ENCODE results near the gene MT1A. TPM values are rescaled to one million over a fixed set of nuclear protein-coding genes. Genes with fewer than 3 reads are reported as not detected.
A peak's percentile ranks its signal among the peaks of the same experiment; 100 is the strongest.
"Not testable (repeated sequence)": the region's sequence is repeated elsewhere in the genome, so short reads cannot be mapped to it uniquely, and the experiment has no call there.

Gene MT1A
- total RNA-seq, 1 experiment from 2014 or later, result not detected

- in situ Hi-C loops (cut with HindIII; ENCODE audit: low sequenced_read_pairs), result no loop called here
These were observed 29.5 kb upstream of the MT1A start for GRCh38 chr16:56608876-56609462.

GRCh38 chr16:56609463-56609921, 29.0 kb upstream of the MT1A start:
- in situ Hi-C loops (cut with HindIII; ENCODE audit: low sequenced_read_pairs), result no loop called here
- peak; percentile 52 for DNase-seq (ENCODE audit: low spot score)

More at GRCh38 chr16:56608876-56609462, 29.5 kb upstream of the MT1A start:
- peak; percentile 38 for DNase-seq (ENCODE audit: low spot score)

GRCh38 chr16:56610017-56610608, 28.4 kb upstream of the MT1A start:
- no peak for DNase-seq (ENCODE audit: low spot score)
- in situ Hi-C loops (cut with HindIII; ENCODE audit: low sequenced_read_pairs), result loop anchor here (5.0 kb wide), 1 partner anchor 42 kb away; the partner anchor contains the start of gene MT1B

- in situ Hi-C loops (cut with HindIII; ENCODE audit: low sequenced_read_pairs), result loop anchor here (5.0 kb wide), 1 partner anchor 42 kb away; the partner anchor contains the start of gene MT1B
- no peak for DNase-seq (ENCODE audit: low spot score)
These were observed 27.8 kb upstream of the MT1A start for GRCh38 chr16:56610609-56611111.

GRCh38 chr16:56611281-56611833, 27.1 kb upstream of the MT1A start:
- no peak for DNase-seq (ENCODE audit: low spot score)
- in situ Hi-C loops (cut with HindIII; ENCODE audit: low sequenced_read_pairs), result loop anchor here (5.0 kb wide), 1 partner anchor 41 kb away; the partner anchor contains the start of gene MT1B

GRCh38 chr16:56613706-56614105, 24.8 kb upstream of the MT1A start:
- DNase-seq (ENCODE audit: low spot score), result no peak
- in situ Hi-C loops (cut with HindIII; ENCODE audit: low sequenced_read_pairs), result loop anchor here (5.0 kb wide), 1 partner anchor 39 kb away; the partner anchor contains the start of gene MT1B

GRCh38 chr16:56614549-56614991, 23.9 kb upstream of the MT1A start:
- in situ Hi-C loops (cut with HindIII; ENCODE audit: low sequenced_read_pairs), result loop anchor here (5.0 kb wide), 1 partner anchor 38 kb away; the partner anchor contains the start of gene MT1B
- DNase-seq (ENCODE audit: low spot score), result no peak

- in situ Hi-C loops (cut with HindIII; ENCODE audit: low sequenced_read_pairs), result no loop called here
- no peak for DNase-seq (ENCODE audit: low spot score)
These were observed 23.1 kb upstream of the MT1A start for GRCh38 chr16:56615353-56615752.

GRCh38 chr16:56616608-56617211, 21.8 kb upstream of the MT1A start:
- DNase-seq (ENCODE audit: low spot score), result no peak
- in situ Hi-C loops (cut with HindIII; ENCODE audit: low sequenced_read_pairs), result no loop called here

- in situ Hi-C loops (cut with HindIII; ENCODE audit: low sequenced_read_pairs), result no loop called here
- DNase-seq (ENCODE audit: low spot score), result no peak
These were observed 21.0 kb upstream of the MT1A start for GRCh38 chr16:56617212-56618085.

- in situ Hi-C loops (cut with HindIII; ENCODE audit: low sequenced_read_pairs), result no loop called here
These were observed 20.3 kb upstream of the MT1A start for GRCh38 chr16:56618138-56618537.

GRCh38 chr16:56620339-56620897, 18.0 kb upstream of the MT1A start:
- in situ Hi-C loops (cut with HindIII; ENCODE audit: low sequenced_read_pairs), result no loop called here
- DNase-seq (ENCODE audit: low spot score), result no peak

More at GRCh38 chr16:56618138-56618537, 20.3 kb upstream of the MT1A start:
- DNase-seq (ENCODE audit: low spot score), result no peak

GRCh38 chr16:56621665-56622445, 16.6 kb upstream of the MT1A start:
- in situ Hi-C loops (cut with HindIII; ENCODE audit: low sequenced_read_pairs); DNase-seq (ENCODE audit: low spot score): not testable (repeated sequence)

- in situ Hi-C loops (cut with HindIII; ENCODE audit: low sequenced_read_pairs); DNase-seq (ENCODE audit: low spot score): not testable (repeated sequence)
These were observed 15.3 kb upstream of the MT1A start for GRCh38 chr16:56623184-56623583.

GRCh38 chr16:56623637-56624036, 14.8 kb upstream of the MT1A start:
- no peak for DNase-seq (ENCODE audit: low spot score)
- in situ Hi-C loops (cut with HindIII; ENCODE audit: low sequenced_read_pairs), result no loop called here

- in situ Hi-C loops (cut with HindIII; ENCODE audit: low sequenced_read_pairs), result no loop called here
- peak; percentile 72 for DNase-seq (ENCODE audit: low spot score)
These were observed 13.1 kb upstream of the MT1A start, which contains the start of gene MT1E for GRCh38 chr16:56625140-56625942. TSS of gene MT1E (plus strand) at chr16:56625781. CDS start at chr16:56625852, 71 bp downstream.
